Endothelial cell of umbilical vein (primary cell): Measurements from ENCODE around the gene CAAP1. TPM values are rescaled to one million over a fixed set of nuclear protein-coding genes. Genes with fewer than 3 reads are reported as not detected.

Source experiments
- BruUV-seq: library from RNA; stranded (reverse); fragments of 400-500 nt; replicated peaks from 2 replicates; lab custom pipeline; 2021; lab: Mats Ljungman, UMichigan
- CTCF ChIA-PET: fragments of 300-600, 350-600 bp; sonication (Branson Sonifier 250); formaldehyde crosslinking; loops from one replicate; lab custom pipeline; 2021; ENCODE audit warnings: antibody characterized with exemption, inconsistent platforms; lab: Charles Lee
- POLR2A ChIA-PET: fragments of 300-600, 350-600 bp; sonication (Branson Sonifier 250); formaldehyde crosslinking; loops from one replicate; lab custom pipeline; 2021; ENCODE audit warnings: antibody characterized with exemption, inconsistent platforms; lab: Charles Lee
- DNase-seq: peaks from one replicate; pipeline ENCODE4 v3.0.0-alpha.2; 2011; ENCODE audit warnings: low read depth, low spot score
- FAIRE-seq: peaks from 2 replicates; lab custom pipeline; 2011; peaks lifted over from hg19 to GRCh38; lab: Jason Lieb, UNC
- H2AFZ ChIP-seq: 2 replicates; pipeline ENCODE4 v1.6.0; 2012; ENCODE audit warnings: low read depth, low read length, control low read depth, inconsistent platforms
- H3K27ac ChIP-seq: 2 replicates; pipeline ENCODE4 v1.5.1; 2011; ENCODE audit warnings: low read depth, mild to moderate bottlenecking, control low read depth, low read length, moderate library complexity; ENCODE audit not compliant: insufficient read depth
- H3K27me3 ChIP-seq, 2 experiments: 2 replicates each; pipeline versions ENCODE4 v1.6.0 to v1.6.1; 2011; ENCODE audit warnings: low read length in 2 of 2, mixed read lengths in 1 of 2; ENCODE audit not compliant: control insufficient read depth in 2 of 2, insufficient read depth in 2 of 2
- H3K36me3 ChIP-seq, 2 experiments: 2 replicates in 1 of 2; 3 replicates in 1 of 2; pipeline ENCODE4 v1.5.1; 2011; ENCODE audit warnings: low read length in 2 of 2, mild to moderate bottlenecking in 1 of 2, moderate library complexity in 1 of 2; ENCODE audit not compliant: control insufficient read depth in 2 of 2, insufficient read depth in 2 of 2; ENCODE audit errors: extremely low read depth in 1 of 2
- H3K4me1 ChIP-seq: 3 replicates; pipeline ENCODE4 v1.5.1; 2011; ENCODE audit warnings: mild to moderate bottlenecking, low read length; ENCODE audit not compliant: control insufficient read depth, insufficient read depth; ENCODE audit errors: extremely low read depth
- H3K4me2 ChIP-seq: 2 replicates; pipeline ENCODE4 v1.6.1; 2011; ENCODE audit warnings: low read length, control low read depth, mixed read lengths; ENCODE audit not compliant: insufficient read depth
- H3K4me3 ChIP-seq, 3 experiments: fragments of 200-600 bp in 1 of 3; sonication (generic), shearing (Covaris generic) in 1 of 3; replicated peaks in 1 of 3; 2 replicates each; pipeline ENCODE4 v1.5.1; 2011 to 2016; ENCODE audit warnings: control low read depth in 3 of 3, low read length in 3 of 3, mild to moderate bottlenecking in 2 of 3, inconsistent platforms in 1 of 3, low read depth in 1 of 3, moderate library complexity in 1 of 3; ENCODE audit not compliant: insufficient read depth in 1 of 3
- H3K79me2 ChIP-seq: 2 replicates; pipeline ENCODE4 v1.6.0; 2012; ENCODE audit warnings: low read length, inconsistent platforms; ENCODE audit not compliant: control insufficient read depth, insufficient read depth
- H3K9ac ChIP-seq: replicated peaks from 2 replicates; pipeline ENCODE3; 2011; ENCODE audit warnings: low read length, control low read depth; ENCODE audit not compliant: insufficient read depth; ENCODE audit errors: extremely low read depth
- H3K9me1 ChIP-seq: replicated peaks from 3 replicates; pipeline ENCODE4 v1.6.0; 2011; ENCODE audit warnings: mild to moderate bottlenecking, low read length; ENCODE audit not compliant: control insufficient read depth, insufficient read depth; ENCODE audit errors: extremely low read depth
- H3K9me3 ChIP-seq: replicated peaks from 2 replicates; pipeline ENCODE4 v1.5.1; 2012; ENCODE audit warnings: low read length, inconsistent platforms; ENCODE audit not compliant: control insufficient read depth, insufficient read depth
- H4K20me1 ChIP-seq: replicated peaks from 2 replicates; pipeline ENCODE3; 2011; ENCODE audit warnings: mild to moderate bottlenecking, low read length; ENCODE audit not compliant: control insufficient read depth, insufficient read depth; ENCODE audit errors: extremely low read depth
- CTCF ChIP-seq, 2 donors: IDR thresholded peaks; 1 replicate in 1 of 2; 2 replicates in 1 of 2; pipeline ENCODE4 v1.5.1; 2011; ENCODE audit warnings: low read length in 2 of 2, mild to moderate bottlenecking in 2 of 2, moderate library complexity in 2 of 2, control low read depth in 1 of 2, inconsistent platforms in 1 of 2, low read depth in 1 of 2; ENCODE audit not compliant: insufficient read depth in 1 of 2; ENCODE audit errors: extremely low read depth in 1 of 2
- EZH2 ChIP-seq: IDR thresholded peaks from 2 replicates; pipeline ENCODE4 v1.6.1; 2012; ENCODE audit warnings: borderline replicate concordance, low read depth, mild to moderate bottlenecking, moderate library complexity, low read length, inconsistent platforms; ENCODE audit not compliant: severe bottlenecking
- FOS ChIP-seq: IDR thresholded peaks from 2 replicates; pipeline ENCODE4 v1.6.1; 2011; ENCODE audit warnings: mild to moderate bottlenecking, low read length, moderate library complexity, borderline replicate concordance; ENCODE audit not compliant: insufficient read depth
- GATA2 ChIP-seq: IDR thresholded peaks from 2 replicates; pipeline ENCODE4 v1.7.0; 2011; ENCODE audit warnings: low read depth, mild to moderate bottlenecking, moderate library complexity, mixed read lengths, low read length; ENCODE audit not compliant: insufficient read length, insufficient read depth
- JUN ChIP-seq: IDR thresholded peaks from 2 replicates; pipeline ENCODE4 v1.6.1; 2011; ENCODE audit warnings: borderline replicate concordance, low read depth; ENCODE audit not compliant: insufficient read length, insufficient read depth
- MAX ChIP-seq: IDR thresholded peaks from 2 replicates; pipeline ENCODE4 v1.6.1; 2011; ENCODE audit not compliant: insufficient read depth, insufficient read length
- MYC ChIP-seq: IDR thresholded peaks from one replicate; pipeline ENCODE4 v1.6.1; 2011; ENCODE audit warnings: mild to moderate bottlenecking, low read depth, low read length
- POLR2A ChIP-seq: IDR thresholded peaks from 2 replicates; pipeline ENCODE4 v1.6.1; 2012; ENCODE audit warnings: low read depth, mild to moderate bottlenecking, control low read depth, low read length
- POLR2AphosphoS5 ChIP-seq: IDR thresholded peaks from 2 replicates; pipeline ENCODE4 v1.6.1; 2012; ENCODE audit warnings: low read depth, mild to moderate bottlenecking, control low read depth, low read length, moderate library complexity; ENCODE audit not compliant: insufficient read depth
- dilution Hi-C: fragments of 300-500 bp; cut with MboI; formaldehyde crosslinking; loops from one replicate; pipeline ENCODE4 v1.15.0; 2019; ENCODE audit warnings: low sequenced_read_pairs; ENCODE audit not compliant: extremely low pct_ligation_motif_present
- intact Hi-C: fragments of 100-400 bp; cut with micrococcal nuclease; formaldehyde crosslinking; loops from one replicate; pipeline ENCODE4 v1.10.0; 2022
- polyA plus RNA-seq, 4 experiments: library from polyadenylated mRNA; depleted of rRNA in 3 of 4; stranded (reverse) in 3 of 4; unstranded in 1 of 4; fragments of >200 nt; gene quantifications; 2 replicates each; pipeline versions ENCODE4 v1.2.1 to v1.2.3, GENCODE V29; 2011 to 2012; ENCODE audit warnings: missing spikeins in 1 of 4
- total RNA-seq: library from RNA; stranded (reverse); gene quantifications from 2 replicates; pipeline ENCODE4 v1.2.3, GENCODE V29; 2021

CAAP1 gene
- total and polyA plus RNA-seq, 2 donors (not counting 3 experiments of a cell fraction or from before 2014, with no cell fraction given): 5.3 to 16.1 TPM

GRCh38 chr9:26856413-26857032, 36.1 kb downstream of the CAAP1 start:
- no peaks in the 10 kb centered on the region for H3K9me1 ChIP-seq
- no peaks in the 10 kb centered on the region for H3K27me3 ChIP-seq
- no peak overlapping the region for H2AFZ ChIP-seq
- H3K4me3 ChIP-seq: no peak overlapping the region
- no peak overlapping the region for H3K9ac ChIP-seq
- intact Hi-C loops: loop anchor here (1.0 kb wide), 2 partner anchors 112 to 133 kb away; no protein-coding TSS in a partner anchor
- dilution Hi-C loops: no loop called here
- no TSS peak for BruUV-seq
- no peak overlapping the region for H3K4me2 ChIP-seq
- H3K4me1 ChIP-seq: no peaks in the 10 kb centered on the region
- no peak for FAIRE-seq
- ChIA-PET CTCF (interaction anchor here (0.8 to 2.2 kb wide), 8 partner anchors 9 to 530 kb away, joined by 3 to 7 read pairs (median 3); no protein-coding TSS in a partner anchor), POLR2A (no interaction called here)
- no peaks in the 10 kb centered on the region for H3K9me3 ChIP-seq
- peak; percentile 21 for DNase-seq
- no peaks in the 10 kb centered on the region for H4K20me1 ChIP-seq
- no peak for TF ChIP-seq POLR2AphosphoS5
- TF ChIP-seq CTCF (IDR thresholded peaks at IDR 0.05; ENCODE audit: extremely low read depth in 1 of 2, insufficient read depth in 1 of 2, low read depth in 1 of 2, low read length in 2 of 2): peak; percentile 43 to 48
- TF ChIP-seq MAX: no peak
- no peak overlapping the region for H3K27ac ChIP-seq
- H3K79me2 ChIP-seq: no peaks in the 10 kb centered on the region
- no peaks in the 10 kb centered on the region for H3K36me3 ChIP-seq

GRCh38 chr9:26850995-26851394, 41.6 kb downstream of the CAAP1 start:
- TF ChIP-seq CTCF (IDR thresholded peaks at IDR 0.05; ENCODE audit: extremely low read depth in 1 of 2, insufficient read depth in 1 of 2, low read depth in 1 of 2, low read length in 2 of 2) (no peak), GATA2 (no peak), POLR2AphosphoS5 (no peak), MYC (no peak), FOS (no peak), JUN (no peak), MAX (no peak), EZH2 (no peak), POLR2A (no peak)
- H4K20me1 ChIP-seq: no peaks in the 10 kb centered on the region
- no peak overlapping the region for H3K4me3 ChIP-seq
- H3K9me3 ChIP-seq: no peaks in the 10 kb centered on the region
- H3K9me1 ChIP-seq: no peaks in the 10 kb centered on the region
- dilution Hi-C loops (no loop called here), intact Hi-C loops (no loop called here)
- H3K79me2 ChIP-seq: no peaks in the 10 kb centered on the region
- no peak overlapping the region for H3K27ac ChIP-seq
- no peaks in the 10 kb centered on the region for H3K4me1 ChIP-seq
- H3K9ac ChIP-seq: no peak overlapping the region
- no TSS peak for BruUV-seq
- no peaks in the 10 kb centered on the region for H3K27me3 ChIP-seq
- ChIA-PET CTCF (no interaction called here), POLR2A (no interaction called here)
- DNase-seq (no peak), FAIRE-seq (no peak)
- H3K36me3 ChIP-seq: peaks cover 0 to 2% of the 10 kb centered on the region in 2 experiments
- no peak overlapping the region for H2AFZ ChIP-seq
- no peak overlapping the region for H3K4me2 ChIP-seq
